ENCODE data around the gene HES6.
A peak's percentile ranks its signal among the peaks of the same experiment; 100 is the strongest.

HES6 gene

GRCh38 chr2:238257786-238258700 is 18.2 kb upstream of the HES6 start:
- intact Hi-C loops (cut with DNase I) = no loop called here

GRCh38 chr2:238256594-238257104 is 16.8 kb upstream of the HES6 start:
- DNase-seq = peak in 30 of 42 donors; percentile 23 to 71 (median 46)
- intact Hi-C loops (cut with DNase I) = no loop called here

More at GRCh38 chr2:238257786-238258700, 18.2 kb upstream of the HES6 start:
- no peak for DNase-seq

- no peak for DNase-seq
- intact Hi-C loops (cut with DNase I) = no loop called here
These were observed 16.3 kb upstream of the HES6 start for GRCh38 chr2:238256111-238256510.

GRCh38 chr2:238255636-238256035 is 15.8 kb upstream of the HES6 start:
- intact Hi-C loops (cut with DNase I) = no loop called here
- no peak for DNase-seq

- DNase-seq = no peak
- intact Hi-C loops (cut with DNase I) = no loop called here
These were observed 15.3 kb upstream of the HES6 start for GRCh38 chr2:238255151-238255551.

- intact Hi-C loops (cut with DNase I) = no loop called here
- DNase-seq = no peak
These were observed 14.4 kb upstream of the HES6 start for GRCh38 chr2:238254095-238254723.

GRCh38 chr2:238252766-238253630 is 13.2 kb upstream of the HES6 start:
- intact Hi-C loops (cut with DNase I) = no loop called here
- DNase-seq = no peak

GRCh38 chr2:238251986-238252385 is 12.1 kb upstream of the HES6 start:
- DNase-seq = no peak
- intact Hi-C loops (cut with DNase I) = no loop called here

GRCh38 chr2:238251331-238251730 is 11.5 kb upstream of the HES6 start:
- intact Hi-C loops (cut with DNase I) = no loop called here
- no peak for DNase-seq

- intact Hi-C loops (cut with DNase I) = no loop called here
- DNase-seq = no peak
These were observed 11.1 kb upstream of the HES6 start for GRCh38 chr2:238250896-238251295.

GRCh38 chr2:238247841-238248453 is 8.1 kb upstream of the HES6 start:
- intact Hi-C loops (cut with DNase I) = no loop called here
- peak in 1 of 42 donors; percentile 6 for DNase-seq

- intact Hi-C loops (cut with DNase I) = no loop called here
- DNase-seq = peak in 1 of 42 donors; percentile 4
These were observed 7.4 kb upstream of the HES6 start for GRCh38 chr2:238247002-238247822.

- DNase-seq = no peak
- intact Hi-C loops (cut with DNase I) = no loop called here
These were observed 4.3 kb upstream of the HES6 start for GRCh38 chr2:238244151-238244550.

GRCh38 chr2:238243496-238244076 is 3.7 kb upstream of the HES6 start:
- no peak for DNase-seq
- intact Hi-C loops (cut with DNase I) = no loop called here

GRCh38 chr2:238242731-238243495 is 3.1 kb upstream of the HES6 start:
- DNase-seq = no peak

GRCh38 chr2:238241970-238242369 is 2.1 kb upstream of the HES6 start:
- intact Hi-C loops (cut with DNase I) = no loop called here
- DNase-seq = no peak

More at GRCh38 chr2:238242731-238243495, 3.1 kb upstream of the HES6 start:
- intact Hi-C loops (cut with DNase I) = no loop called here
